ENCODE measurements around the gene TMEM108.

TMEM108 gene

GRCh38 chr3:133161656-133162055 is 123.5 kb downstream of the TMEM108 start:
- DNase-seq (ENCODE audit: low spot score): no peak
- FAIRE-seq: no peak

GRCh38 chr3:133162265-133162664 is 124.1 kb downstream of the TMEM108 start:
- DNase-seq (ENCODE audit: low spot score) (no peak), FAIRE-seq (no peak)

- DNase-seq (ENCODE audit: low spot score) (no peak), FAIRE-seq (no peak)
Observed at GRCh38 chr3:133162670-133163305, 124.6 kb downstream of the TMEM108 start.

- FAIRE-seq (no peak), DNase-seq (ENCODE audit: low spot score) (no peak)
Observed at GRCh38 chr3:133167340-133168024, 129.3 kb downstream of the TMEM108 start.

GRCh38 chr3:133168025-133168401 is 129.8 kb downstream of the TMEM108 start:
- FAIRE-seq: no peak
- no peak for DNase-seq (ENCODE audit: low spot score)

- FAIRE-seq (no peak), DNase-seq (ENCODE audit: low spot score) (no peak)
Observed at GRCh38 chr3:133169331-133170068, 131.3 kb downstream of the TMEM108 start.

- FAIRE-seq: no peak
- no peak for DNase-seq (ENCODE audit: low spot score)
Observed at GRCh38 chr3:133171831-133172230, 133.6 kb downstream of the TMEM108 start.

- FAIRE-seq (no peak), DNase-seq (ENCODE audit: low spot score) (no peak)
Observed at GRCh38 chr3:133181392-133182150, 143.4 kb downstream of the TMEM108 start.

GRCh38 chr3:133187870-133188379 is 149.7 kb downstream of the TMEM108 start:
- FAIRE-seq: no peak
- DNase-seq (ENCODE audit: low spot score): no peak

GRCh38 chr3:133188996-133189395 is 150.8 kb downstream of the TMEM108 start:
- DNase-seq (ENCODE audit: low spot score) (no peak), FAIRE-seq (no peak)

GRCh38 chr3:133189893-133190292 is 151.7 kb downstream of the TMEM108 start:
- DNase-seq (ENCODE audit: low spot score) (no peak), FAIRE-seq (no peak)

GRCh38 chr3:133191818-133192217 is 153.6 kb downstream of the TMEM108 start:
- FAIRE-seq (no peak), DNase-seq (ENCODE audit: low spot score) (no peak)

GRCh38 chr3:133192363-133192945 is 154.3 kb downstream of the TMEM108 start:
- FAIRE-seq: no peak
- DNase-seq (ENCODE audit: low spot score): no peak

GRCh38 chr3:133192967-133193366 is 154.8 kb downstream of the TMEM108 start:
- FAIRE-seq (no peak), DNase-seq (ENCODE audit: low spot score) (no peak)

- no peak for FAIRE-seq
- no peak for DNase-seq (ENCODE audit: low spot score)
Observed at GRCh38 chr3:133196527-133196926, 158.3 kb downstream of the TMEM108 start.

- DNase-seq (ENCODE audit: low spot score): no peak
- FAIRE-seq: no peak
Observed at GRCh38 chr3:133197619-133198018, 159.4 kb downstream of the TMEM108 start.

GRCh38 chr3:133206921-133207320 is 168.7 kb downstream of the TMEM108 start:
- FAIRE-seq: no peak
- DNase-seq (ENCODE audit: low spot score): no peak

- no peak for DNase-seq (ENCODE audit: low spot score)
- FAIRE-seq: no peak
Observed at GRCh38 chr3:133208184-133208583, 170.0 kb downstream of the TMEM108 start.

- FAIRE-seq: no peak
Observed at GRCh38 chr3:133209871-133210550, 171.8 kb downstream of the TMEM108 start.

GRCh38 chr3:133210656-133211055 is 172.5 kb downstream of the TMEM108 start:
- FAIRE-seq (no peak), DNase-seq (ENCODE audit: low spot score) (no peak)

More at GRCh38 chr3:133209871-133210550, 171.8 kb downstream of the TMEM108 start:
- DNase-seq (ENCODE audit: low spot score): no peak

- no peak for FAIRE-seq
- DNase-seq (ENCODE audit: low spot score): no peak
Observed at GRCh38 chr3:133211449-133211848, 173.3 kb downstream of the TMEM108 start.

Measured in RCC 7860 (cell line).